GM10248 (cell line): ENCODE data around the gene DUS1L.

Experiments
- CTCF ChIA-PET: fragments of 300-600 bp; sonication (Branson Sonifier 250); formaldehyde crosslinking; extraction: SDS; loops from one replicate; lab custom pipeline; 2021; ENCODE audit warnings: antibody characterized with exemption; lab: Yijun Ruan, JAX
- POLR2A ChIA-PET: fragments of 350-650 bp; sonication (Branson Sonifier 250); formaldehyde crosslinking; extraction: SDS; loops from one replicate; lab custom pipeline; 2020; ENCODE audit warnings: antibody characterized with exemption; lab: Yijun Ruan, JAX
- DNase-seq: peaks from one replicate; pipeline ENCODE4 v3.0.0; 2012; ENCODE audit errors: extremely low spot score
- CTCF ChIP-seq: IDR thresholded peaks from 2 replicates; pipeline ENCODE4 v1.5.1; 2012; ENCODE audit warnings: mild to moderate bottlenecking, low read depth; ENCODE audit errors: extremely low read depth, missing control alignments, control extremely low read depth

The DUS1L gene

GRCh38 chr17:82058855-82059249 lies 6.8 kb downstream of the DUS1L start:
- TF ChIP-seq CTCF: no peak
- POLR2A ChIA-PET: no interaction called here
- DNase-seq: no peak
- CTCF ChIA-PET: interaction anchor here (0.8 kb wide), 1 partner anchor 291 kb away, joined by 3 read pairs; no protein-coding TSS in a partner anchor

GRCh38 chr17:82058230-82058854 lies 7.3 kb downstream of the DUS1L start:
- ChIA-PET POLR2A (no interaction called here), CTCF (no interaction called here)
- no peak for TF ChIP-seq CTCF
- no peak for DNase-seq

GRCh38 chr17:82056729-82057621 lies 8.6 kb downstream of the DUS1L start:
- no peak for DNase-seq
- POLR2A ChIA-PET: interaction anchor here (1.1 kb wide), 1 partner anchor 19 kb away, joined by 3 read pairs; the partner anchor contains the start of gene DCXR
- CTCF ChIA-PET: interaction anchor here (0.9 to 1.5 kb wide), 4 partner anchors 9 to 98 kb away, joined by 3 to 5 read pairs (median 4); partner anchors contain the start of genes DCXR and DUS1L
- TF ChIP-seq CTCF: no peak

GRCh38 chr17:82055965-82056728 lies 9.5 kb downstream of the DUS1L start:
- TF ChIP-seq CTCF: no peak
- ChIA-PET CTCF (interaction anchor here (0.9 to 1.5 kb wide), 5 partner anchors 10 to 98 kb away, joined by 3 to 5 read pairs (median 3); partner anchors contain the start of genes DCXR and DUS1L), POLR2A (interaction anchor here (1.1 kb wide), 1 partner anchor 18 kb away, joined by 3 read pairs; the partner anchor contains the start of gene DCXR)
- DNase-seq: no peak

GRCh38 chr17:82055023-82055964 lies 10.3 kb downstream of the DUS1L start:
- POLR2A ChIA-PET: interaction anchor here (0.6 to 1.1 kb wide), 2 partner anchors 18 to 457 kb away, joined by 3 read pairs; partner anchors contain the start of gene DCXR
- CTCF ChIA-PET: interaction anchor here (1.1 to 1.2 kb wide), 3 partner anchors 18 to 99 kb away, joined by 3 to 4 read pairs (median 3); partner anchors contain the start of gene DCXR

More at GRCh38 chr17:82055023-82055964, 10.3 kb downstream of the DUS1L start:
- TF ChIP-seq CTCF: no peak
- DNase-seq: no peak
